Keratinocyte (primary cell): ENCODE results near the gene SMAD9.

Source experiments
- EZH2 ChIP-seq: IDR thresholded peaks from one replicate; pipeline ENCODE4 v1.6.1; 2012; ENCODE audit warnings: inconsistent platforms, mild to moderate bottlenecking, low read length, moderate library complexity
- TF ChIP-seq, protein P1 (sequence below), 3 experiments: IDR thresholded peaks in 1 of 3; conservative IDR thresholded peaks in 1 of 3; optimal IDR thresholded peaks in 1 of 3; 2 replicates in 2 of 3; 3 replicates in 1 of 3; pipeline versions ENCODE3 to v1.5.1; 2011; ENCODE audit warnings: low read length in 3 of 3, mild to moderate bottlenecking in 3 of 3, moderate library complexity in 2 of 3, control low read depth in 1 of 3, inconsistent platforms in 1 of 3; ENCODE audit not compliant: insufficient read depth in 2 of 3; ENCODE audit errors: extremely low read depth in 1 of 3

GRCh38 chr13:36914648-36915047 is 5.4 kb downstream of the SMAD9 start:
- TF ChIP-seq, protein P1, sequence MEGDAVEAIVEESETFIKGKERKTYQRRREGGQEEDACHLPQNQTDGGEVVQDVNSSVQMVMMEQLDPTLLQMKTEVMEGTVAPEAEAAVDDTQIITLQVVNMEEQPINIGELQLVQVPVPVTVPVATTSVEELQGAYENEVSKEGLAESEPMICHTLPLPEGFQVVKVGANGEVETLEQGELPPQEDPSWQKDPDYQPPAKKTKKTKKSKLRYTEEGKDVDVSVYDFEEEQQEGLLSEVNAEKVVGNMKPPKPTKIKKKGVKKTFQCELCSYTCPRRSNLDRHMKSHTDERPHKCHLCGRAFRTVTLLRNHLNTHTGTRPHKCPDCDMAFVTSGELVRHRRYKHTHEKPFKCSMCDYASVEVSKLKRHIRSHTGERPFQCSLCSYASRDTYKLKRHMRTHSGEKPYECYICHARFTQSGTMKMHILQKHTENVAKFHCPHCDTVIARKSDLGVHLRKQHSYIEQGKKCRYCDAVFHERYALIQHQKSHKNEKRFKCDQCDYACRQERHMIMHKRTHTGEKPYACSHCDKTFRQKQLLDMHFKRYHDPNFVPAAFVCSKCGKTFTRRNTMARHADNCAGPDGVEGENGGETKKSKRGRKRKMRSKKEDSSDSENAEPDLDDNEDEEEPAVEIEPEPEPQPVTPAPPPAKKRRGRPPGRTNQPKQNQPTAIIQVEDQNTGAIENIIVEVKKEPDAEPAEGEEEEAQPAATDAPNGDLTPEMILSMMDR (optimal IDR thresholded peaks at IDR 0.05 in 1 of 3, IDR thresholded peaks at IDR 0.05 in 1 of 3, conservative IDR thresholded peaks at IDR 0.05 in 1 of 3; ENCODE audit: extremely low read depth in 1 of 3, insufficient read depth in 2 of 3, low read length in 3 of 3), result no peak
- no peak for TF ChIP-seq EZH2
